Activated naive CD8-positive, alpha-beta T cell treated with anti-CD3 and anti-CD28 coated beads, Interleukin-2, amount 50 U/mL, for 24 hours (primary cell): ENCODE results near the gene HPCAL4.
A peak's percentile ranks its signal among the peaks of the same experiment; 100 is the strongest.

Source experiments
- ATAC-seq: fragments of 150-1000 bp; cut with Tn5 transposase; one replicate; pipeline ENCODE4 v1.10.0; 2021
- DNase-seq: peaks from one replicate; pipeline ENCODE4 v3.0.0; 2021
- H3K27ac Mint-ChIP-seq: one replicate; pipeline ENCODE4 v1.8.0; 2021; ENCODE audit warnings: mild to moderate bottlenecking, mixed read lengths
- H3K27me3 Mint-ChIP-seq: one replicate; pipeline ENCODE4 v1.8.0; 2021; ENCODE audit warnings: mixed read lengths
- H3K36me3 Mint-ChIP-seq: one replicate; pipeline ENCODE4 v1.8.0; 2021; ENCODE audit warnings: low read depth, mixed read lengths
- H3K4me1 Mint-ChIP-seq: one replicate; pipeline ENCODE4 v1.8.0; 2021; ENCODE audit warnings: mixed read lengths
- H3K4me3 Mint-ChIP-seq: one replicate; pipeline ENCODE4 v1.8.0; 2021; ENCODE audit warnings: mild to moderate bottlenecking, moderate library complexity, mixed read lengths
- H3K9me3 Mint-ChIP-seq: one replicate; pipeline ENCODE4 v1.8.0; 2021; ENCODE audit warnings: mixed read lengths

Gene HPCAL4

GRCh38 chr1:39643705-39644104, 47.5 kb downstream of the HPCAL4 start:
- Mint-ChIP-seq H3K36me3 (no peaks in the 10 kb centered on the region), H3K27me3 (peaks cover 6% of the 10 kb centered on the region), H3K9me3 (no peaks in the 10 kb centered on the region), H3K4me1 (peaks cover 5% of the 10 kb centered on the region), H3K4me3 (no peak overlapping the region), H3K27ac (no peak overlapping the region)
- ATAC-seq (no peak), DNase-seq (no peak)

DNA sequence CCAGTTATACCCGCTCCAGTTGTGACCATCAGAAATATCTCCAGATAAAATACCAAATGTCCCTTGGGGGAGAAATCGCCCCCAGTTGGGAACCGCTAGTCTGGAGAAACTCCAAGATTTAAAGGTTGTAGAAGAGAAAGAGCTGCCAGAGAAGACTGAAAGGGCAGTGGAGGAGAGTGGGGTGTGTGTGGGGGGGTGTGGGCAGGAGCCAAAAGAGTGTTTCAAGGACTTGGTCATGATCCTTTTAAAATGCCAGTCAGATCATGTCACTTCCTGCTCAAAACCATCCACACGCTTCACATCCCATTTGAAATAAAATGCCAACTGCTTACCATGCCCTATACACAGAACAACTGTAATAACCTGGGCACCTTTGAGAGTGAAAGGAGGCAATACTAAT, 48.4 kb downstream of the HPCAL4 start:
- no peak overlapping the region for H3K4me3 Mint-ChIP-seq
- peaks cover 5% of the 10 kb centered on the region for H3K4me1 Mint-ChIP-seq
- DNase-seq (no peak), ATAC-seq (no peak)
- H3K27ac Mint-ChIP-seq, result no peak overlapping the region
- H3K36me3 Mint-ChIP-seq, result no peaks in the 10 kb centered on the region
- peaks cover 15% of the 10 kb centered on the region for H3K27me3 Mint-ChIP-seq
- H3K9me3 Mint-ChIP-seq, result no peaks in the 10 kb centered on the region

- peaks cover 28% of the 10 kb centered on the region for H3K27me3 Mint-ChIP-seq
- DNase-seq (no peak), ATAC-seq (no peak)
- no peaks in the 10 kb centered on the region for H3K36me3 Mint-ChIP-seq
- H3K9me3 Mint-ChIP-seq, result no peaks in the 10 kb centered on the region
- H3K27ac Mint-ChIP-seq, result no peak overlapping the region
- peaks cover 5% of the 10 kb centered on the region for H3K4me1 Mint-ChIP-seq
- no peak overlapping the region for H3K4me3 Mint-ChIP-seq
Measured at GRCh38 chr1:39640861-39641260, 50.4 kb downstream of the HPCAL4 start.

GRCh38 chr1:39639305-39640130, 51.7 kb downstream of the HPCAL4 start, which contains the start of gene HEYL:
Gene HEYL, minus strand, starts transcription at chr1:39639643. Its CDS starts 18 bp downstream, at chr1:39639625.
- H3K4me1 Mint-ChIP-seq, result peaks cover 5% of the 10 kb centered on the region
- peak within 1 kb of the TSS; percentile 55 for H3K4me3 Mint-ChIP-seq
- H3K27ac Mint-ChIP-seq, result no peak within 1 kb of the TSS
- no peaks in the 10 kb centered on the region for H3K9me3 Mint-ChIP-seq
- ATAC-seq (peak; percentile 93), DNase-seq (peak; percentile 82)
- H3K36me3 Mint-ChIP-seq, result no peaks in the 10 kb centered on the region
- peaks cover 31% of the 10 kb centered on the region for H3K27me3 Mint-ChIP-seq

GRCh38 chr1:39638965-39639304, 52.3 kb downstream of the HPCAL4 start:
- Mint-ChIP-seq H3K4me1 (peaks cover 5% of the 10 kb centered on the region), H3K36me3 (no peaks in the 10 kb centered on the region), H3K27ac (no peak overlapping the region), H3K9me3 (no peaks in the 10 kb centered on the region), H3K27me3 (peaks cover 31% of the 10 kb centered on the region), H3K4me3 (peak overlapping the region; percentile 41)
- ATAC-seq, result no peak
- DNase-seq, result no peak

DNA sequence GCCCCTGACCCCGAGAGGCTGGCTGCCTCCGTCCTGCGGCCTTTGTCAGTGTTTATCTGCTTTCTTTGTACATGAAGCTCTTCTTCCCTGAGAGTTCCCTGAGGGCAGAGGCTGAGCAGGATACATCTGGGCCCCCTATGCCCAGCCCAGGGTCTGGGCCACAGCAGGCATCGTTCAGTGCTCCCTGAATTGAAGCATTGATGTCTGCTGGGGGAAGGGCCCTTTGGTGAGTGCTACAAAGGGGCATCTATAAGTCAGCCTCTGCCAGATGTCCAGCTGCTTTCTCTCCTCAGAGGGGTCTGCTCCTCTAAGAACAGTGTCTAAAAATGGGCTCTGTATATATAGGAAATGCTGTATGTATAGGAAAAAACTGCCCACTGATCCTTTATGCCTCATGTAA, 53.9 kb downstream of the HPCAL4 start:
- H3K27me3 Mint-ChIP-seq, result peaks cover 35% of the 10 kb centered on the region
- no peaks in the 10 kb centered on the region for H3K36me3 Mint-ChIP-seq
- peaks cover 5% of the 10 kb centered on the region for H3K4me1 Mint-ChIP-seq
- no peaks in the 10 kb centered on the region for H3K9me3 Mint-ChIP-seq
- H3K27ac Mint-ChIP-seq, result no peak overlapping the region
- DNase-seq (no peak), ATAC-seq (no peak)
- no peak overlapping the region for H3K4me3 Mint-ChIP-seq

DNA sequence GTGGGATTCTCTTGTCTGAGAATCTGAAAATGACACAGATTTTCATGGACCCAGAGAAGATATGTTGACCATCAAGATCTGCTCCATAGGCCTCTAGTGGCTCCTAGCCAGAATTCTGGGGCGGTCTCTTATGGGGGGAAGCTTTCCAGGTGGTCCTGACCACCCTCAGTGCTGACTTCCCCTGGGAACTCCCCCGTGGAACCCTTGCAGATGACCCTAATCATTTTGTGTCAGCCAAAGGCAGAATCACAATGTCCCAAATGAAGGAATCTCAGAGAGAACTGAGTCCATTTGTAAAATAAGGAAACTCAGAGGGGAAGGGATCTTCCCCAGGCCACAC, 55.4 kb downstream of the HPCAL4 start:
- no peak for DNase-seq
- no peak overlapping the region for H3K4me3 Mint-ChIP-seq
- no peaks in the 10 kb centered on the region for H3K36me3 Mint-ChIP-seq
- peaks cover 35% of the 10 kb centered on the region for H3K27me3 Mint-ChIP-seq
- H3K9me3 Mint-ChIP-seq, result no peaks in the 10 kb centered on the region
- ATAC-seq, result no peak
- H3K27ac Mint-ChIP-seq, result no peak overlapping the region
- peaks cover 17% of the 10 kb centered on the region for H3K4me1 Mint-ChIP-seq

DNA sequence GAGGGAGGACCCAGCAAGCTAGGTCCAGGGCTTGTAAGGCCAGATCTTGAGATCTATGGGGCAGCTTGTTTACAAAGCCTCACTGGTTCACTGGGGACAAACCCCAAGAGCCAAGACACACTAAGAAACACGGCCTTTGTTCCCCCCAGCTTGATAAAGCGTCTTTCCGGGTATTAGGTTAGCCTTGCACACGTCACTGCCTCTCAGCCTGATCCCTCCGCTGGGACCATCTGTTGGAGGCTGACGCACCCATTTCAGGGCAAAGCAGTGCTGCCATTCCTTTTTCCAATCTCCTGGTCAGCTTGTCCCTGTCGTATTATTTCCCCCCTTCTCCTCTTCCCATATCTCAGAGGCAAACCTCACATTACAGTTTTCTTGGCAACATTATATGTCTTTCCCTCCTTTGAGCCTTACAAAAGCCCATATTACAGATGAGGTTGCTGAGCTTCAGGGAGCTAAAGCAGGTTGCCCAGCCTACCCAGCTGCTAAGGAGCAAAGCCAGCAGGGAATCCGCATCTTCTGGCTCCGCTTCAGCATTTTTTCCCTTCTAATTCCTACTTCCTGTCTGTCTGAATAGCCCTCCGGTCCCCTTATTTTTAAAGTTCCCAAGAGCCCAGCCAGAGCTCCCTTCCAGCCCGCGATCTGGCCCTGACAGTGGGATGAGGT, 55.9 kb downstream of the HPCAL4 start:
- H3K9me3 Mint-ChIP-seq, result no peaks in the 10 kb centered on the region
- ATAC-seq (no peak), DNase-seq (no peak)
- no peak overlapping the region for H3K4me3 Mint-ChIP-seq
- H3K4me1 Mint-ChIP-seq, result peaks cover 17% of the 10 kb centered on the region
- H3K36me3 Mint-ChIP-seq, result no peaks in the 10 kb centered on the region
- peaks cover 35% of the 10 kb centered on the region for H3K27me3 Mint-ChIP-seq
- no peak overlapping the region for H3K27ac Mint-ChIP-seq

GRCh38 chr1:39633422-39633821, 57.8 kb downstream of the HPCAL4 start:
- peaks cover 26% of the 10 kb centered on the region for H3K27me3 Mint-ChIP-seq
- H3K9me3 Mint-ChIP-seq, result no peaks in the 10 kb centered on the region
- H3K36me3 Mint-ChIP-seq, result no peaks in the 10 kb centered on the region
- H3K4me3 Mint-ChIP-seq, result no peak overlapping the region
- H3K4me1 Mint-ChIP-seq, result peaks cover 12% of the 10 kb centered on the region
- no peak for ATAC-seq
- no peak for DNase-seq
- H3K27ac Mint-ChIP-seq, result no peak overlapping the region

DNA sequence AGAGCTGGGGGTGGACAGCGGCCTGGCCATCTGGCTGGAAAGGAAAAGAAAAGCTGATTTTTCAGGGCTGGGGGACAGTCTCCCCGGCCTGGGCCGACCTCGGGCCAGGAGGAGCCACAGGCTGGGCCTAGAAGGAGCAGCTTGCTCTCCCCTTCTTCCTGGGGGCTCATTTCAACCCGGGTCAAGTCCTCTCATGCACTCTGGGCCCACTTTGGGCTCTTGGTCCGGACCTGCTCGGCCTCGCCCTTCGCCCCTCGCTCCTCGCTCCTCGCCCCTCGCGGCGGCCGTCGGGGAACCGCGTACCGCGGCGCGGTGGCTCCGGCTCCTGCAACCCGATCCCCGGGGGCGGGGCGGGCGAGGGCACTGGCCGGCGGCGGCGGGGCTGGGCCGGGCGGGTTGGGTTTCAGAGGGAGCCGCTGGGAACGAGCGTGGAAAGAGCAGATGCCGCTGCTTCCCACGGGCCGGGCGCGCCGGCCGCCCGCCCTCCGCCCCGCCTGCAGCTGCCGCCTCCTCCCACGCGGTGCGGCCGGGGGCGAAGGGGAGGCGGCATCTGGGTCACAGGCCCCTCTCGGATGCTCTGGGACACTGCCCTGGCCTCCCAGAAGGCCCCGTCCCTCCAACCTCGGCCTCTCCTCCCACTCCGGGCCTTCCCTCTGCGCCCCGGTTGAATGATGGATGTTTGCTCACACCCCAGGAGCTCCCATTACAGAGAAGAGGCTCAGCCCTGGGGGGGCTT, 58.4 kb downstream of the HPCAL4 start:
- Mint-ChIP-seq H3K27ac (no peak overlapping the region), H3K4me3 (no peak overlapping the region), H3K4me1 (peaks cover 12% of the 10 kb centered on the region), H3K9me3 (no peaks in the 10 kb centered on the region), H3K36me3 (no peaks in the 10 kb centered on the region), H3K27me3 (peaks cover 20% of the 10 kb centered on the region)
- no peak for DNase-seq
- no peak for ATAC-seq

DNA sequence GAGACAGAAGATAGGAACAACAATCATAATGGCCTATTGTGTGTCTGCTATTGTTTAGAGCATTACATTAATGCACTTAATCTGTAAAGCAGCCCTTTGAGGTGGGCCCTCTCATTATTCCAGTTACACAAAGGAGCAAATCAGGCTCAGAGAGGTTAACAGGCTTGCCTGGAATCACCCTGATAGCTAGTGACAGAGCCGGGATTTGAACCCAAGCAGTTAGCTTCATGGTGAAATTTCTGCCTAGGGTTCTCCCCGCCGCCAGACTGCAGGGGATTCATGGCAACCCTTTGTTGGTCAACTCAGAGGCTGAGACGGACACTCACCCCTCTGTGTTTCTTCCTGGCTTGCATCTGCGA, 58.9 kb downstream of the HPCAL4 start:
- Mint-ChIP-seq H3K27me3 (peaks cover 16% of the 10 kb centered on the region), H3K4me3 (no peak overlapping the region), H3K27ac (no peak overlapping the region), H3K9me3 (no peaks in the 10 kb centered on the region), H3K36me3 (no peaks in the 10 kb centered on the region), H3K4me1 (peaks cover 12% of the 10 kb centered on the region)
- ATAC-seq (no peak), DNase-seq (no peak)

DNA sequence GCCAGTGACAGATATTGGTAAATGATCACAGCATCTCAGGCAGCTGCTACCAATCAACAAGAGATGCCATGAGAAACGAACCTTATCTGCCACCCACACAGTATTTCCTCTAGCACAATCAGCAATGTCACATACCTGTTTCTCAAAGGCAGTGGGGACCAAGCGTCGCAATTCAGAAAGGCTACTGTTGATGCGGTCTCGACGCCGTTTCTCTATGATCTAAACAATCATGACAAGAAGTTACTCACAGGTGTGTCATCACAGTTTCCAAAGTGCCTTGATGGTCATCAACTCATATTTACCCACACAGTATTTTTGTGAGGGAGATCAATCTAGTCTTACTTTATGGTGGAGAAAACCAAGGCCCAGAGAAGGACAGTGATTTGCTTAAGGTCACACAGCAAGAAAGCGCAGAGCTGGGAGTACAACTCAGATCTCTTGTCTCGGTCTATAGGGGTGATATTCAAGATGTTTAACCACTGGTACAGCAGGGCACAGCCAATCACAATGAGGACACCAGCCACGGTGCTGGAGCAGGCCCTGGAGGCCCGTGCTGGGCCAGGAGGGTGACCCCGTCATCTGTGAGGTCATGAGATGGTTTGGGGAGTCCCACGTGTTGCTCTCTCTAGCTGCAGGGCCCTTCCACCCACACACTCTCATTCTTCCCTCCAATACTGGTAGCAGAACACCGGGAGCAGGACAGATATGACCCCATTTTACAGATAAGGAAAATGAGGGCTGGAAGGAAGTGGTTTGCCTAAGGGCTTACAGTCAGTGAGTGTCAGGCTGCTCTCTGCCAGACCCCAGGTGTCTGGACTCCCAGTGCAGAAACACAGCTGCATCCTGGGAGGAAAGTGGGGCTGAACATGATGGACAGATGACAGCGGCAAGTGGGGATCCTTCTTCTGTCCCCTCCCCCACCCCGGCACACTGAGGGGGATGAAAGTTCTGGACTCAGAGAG, 59.6 kb downstream of the HPCAL4 start:
- Mint-ChIP-seq H3K4me3 (no peak overlapping the region), H3K27ac (no peak overlapping the region), H3K4me1 (peaks cover 12% of the 10 kb centered on the region), H3K36me3 (no peaks in the 10 kb centered on the region), H3K27me3 (peaks cover 13% of the 10 kb centered on the region), H3K9me3 (no peaks in the 10 kb centered on the region)
- ATAC-seq (peak; percentile 67), DNase-seq (no peak)

- H3K36me3 Mint-ChIP-seq, result no peaks in the 10 kb centered on the region
- no peak for ATAC-seq
- DNase-seq, result no peak
Measured at GRCh38 chr1:39628807-39629350, 62.4 kb downstream of the HPCAL4 start.

More at GRCh38 chr1:39628807-39629350, 62.4 kb downstream of the HPCAL4 start:
- peaks cover 9% of the 10 kb centered on the region for H3K27me3 Mint-ChIP-seq
- H3K4me1 Mint-ChIP-seq, result peaks cover 12% of the 10 kb centered on the region
- no peaks in the 10 kb centered on the region for H3K9me3 Mint-ChIP-seq
- H3K27ac Mint-ChIP-seq, result no peak overlapping the region
- no peak overlapping the region for H3K4me3 Mint-ChIP-seq
